ENCODE results near the gene BTBD10.
A peak's percentile ranks its signal among the peaks of the same experiment; 100 is the strongest.

The BTBD10 gene

DNA sequence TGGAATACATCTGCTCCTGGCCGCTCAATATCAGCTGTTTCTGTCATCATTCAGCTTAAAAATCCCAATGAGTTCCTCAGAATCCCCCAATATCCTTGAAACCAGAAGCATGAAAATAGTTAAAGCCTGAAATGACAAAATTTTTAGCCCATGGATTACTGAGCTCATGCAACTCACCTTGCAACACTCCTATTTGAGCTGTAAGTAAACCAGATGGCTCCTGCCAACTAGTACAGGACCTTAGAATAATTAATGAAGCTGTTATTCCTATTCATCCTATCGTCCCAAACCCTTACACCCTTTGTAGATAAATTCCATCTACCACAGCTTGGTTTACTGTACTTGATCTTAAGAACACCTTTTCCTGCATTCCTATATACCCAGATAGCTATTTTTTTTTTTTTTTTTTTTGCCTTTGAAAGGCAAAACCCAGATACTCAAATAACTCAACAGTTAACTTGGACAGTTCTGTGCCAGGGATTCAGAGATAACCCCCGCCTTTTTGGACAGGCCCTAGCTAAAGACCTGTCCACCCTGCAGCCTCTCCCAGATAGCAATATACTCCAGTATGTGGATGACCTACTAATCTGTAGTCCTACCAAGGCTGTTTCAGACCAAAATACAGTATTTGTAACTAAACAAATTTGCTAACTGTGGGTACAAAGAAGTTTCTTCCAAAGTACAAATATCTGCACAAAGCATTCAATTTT, 10.1 kb upstream of the BTBD10 start:
- Histone ChIP-seq H3K4me3 (ENCODE audit: low read length in 2 of 2) (no peak overlapping the region), H3K9me3 (ENCODE audit: control insufficient read depth in 2 of 2, low read length in 2 of 2) (no peaks in the 10 kb centered on the region), H3K9ac (ENCODE audit: low read length in 2 of 2) (no peak overlapping the region), H3K27me3 (ENCODE audit: control insufficient read depth in 1 of 2, insufficient read depth in 2 of 2, low read length in 2 of 2) (peaks cover 2 to 3% of the 10 kb centered on the region in 2 donors), H3K4me1 (ENCODE audit: control insufficient read depth, insufficient read depth, low read length) (no peaks in the 10 kb centered on the region), H3K27ac (ENCODE audit: low read length) (no peak overlapping the region), H3K36me3 (ENCODE audit: control insufficient read depth in 2 of 2, insufficient read depth in 2 of 2, low read length in 2 of 2) (no peaks in the 10 kb centered on the region)

- peaks cover 4% of the 10 kb centered on the region for H3K4me1 ChIP-seq (ENCODE audit: control insufficient read depth, insufficient read depth, low read length)
- no peak overlapping the region for H3K27ac ChIP-seq (ENCODE audit: low read length)
- no peaks in the 10 kb centered on the region for H3K9me3 ChIP-seq (ENCODE audit: control insufficient read depth in 2 of 2, low read length in 2 of 2)
- H3K4me3 ChIP-seq (ENCODE audit: low read length in 2 of 2) = no peak overlapping the region
- no peaks in the 10 kb centered on the region for H3K36me3 ChIP-seq (ENCODE audit: control insufficient read depth in 2 of 2, insufficient read depth in 2 of 2, low read length in 2 of 2)
- no peak overlapping the region for H3K9ac ChIP-seq (ENCODE audit: low read length in 2 of 2)
- H3K27me3 ChIP-seq (ENCODE audit: control insufficient read depth in 1 of 2, insufficient read depth in 2 of 2, low read length in 2 of 2) = peaks cover 2 to 3% of the 10 kb centered on the region in 2 donors
Measured at GRCh38 chr11:13468750-13469149, 5.7 kb upstream of the BTBD10 start.

DNA sequence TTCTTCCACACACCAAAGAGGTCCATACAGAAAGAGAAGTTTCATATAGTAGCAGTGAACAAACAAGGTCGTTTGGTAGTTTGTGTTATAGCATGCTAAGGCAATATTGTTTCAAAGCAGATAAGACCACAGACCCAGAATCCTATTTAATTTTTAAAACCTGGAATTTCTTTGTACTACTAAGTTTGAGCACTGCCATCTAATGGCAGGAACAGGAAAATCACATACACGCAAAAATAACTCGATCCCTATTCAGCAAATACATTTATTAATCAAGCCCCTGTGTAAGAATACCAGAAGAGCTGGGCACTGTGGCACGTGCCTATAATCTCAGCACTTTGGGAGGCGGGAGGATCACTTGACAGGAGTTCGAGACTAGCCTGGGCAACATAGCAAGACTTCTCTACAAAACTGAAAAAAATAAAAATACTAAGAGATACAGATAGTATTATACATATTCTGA, 2.9 kb upstream of the BTBD10 start:
- peaks cover 15% of the 10 kb centered on the region for H3K4me1 ChIP-seq (ENCODE audit: control insufficient read depth, insufficient read depth, low read length)
- H3K4me3 ChIP-seq (ENCODE audit: low read length in 2 of 2) = no peak overlapping the region
- H3K9me3 ChIP-seq (ENCODE audit: control insufficient read depth in 2 of 2, low read length in 2 of 2) = no peaks in the 10 kb centered on the region
- no peak overlapping the region for H3K9ac ChIP-seq (ENCODE audit: low read length in 2 of 2)
- H3K36me3 ChIP-seq (ENCODE audit: control insufficient read depth in 2 of 2, insufficient read depth in 2 of 2, low read length in 2 of 2) = no peaks in the 10 kb centered on the region
- H3K27ac ChIP-seq (ENCODE audit: low read length) = no peak overlapping the region
- H3K27me3 ChIP-seq (ENCODE audit: control insufficient read depth in 1 of 2, insufficient read depth in 2 of 2, low read length in 2 of 2) = peaks cover 2 to 3% of the 10 kb centered on the region in 2 donors

DNA sequence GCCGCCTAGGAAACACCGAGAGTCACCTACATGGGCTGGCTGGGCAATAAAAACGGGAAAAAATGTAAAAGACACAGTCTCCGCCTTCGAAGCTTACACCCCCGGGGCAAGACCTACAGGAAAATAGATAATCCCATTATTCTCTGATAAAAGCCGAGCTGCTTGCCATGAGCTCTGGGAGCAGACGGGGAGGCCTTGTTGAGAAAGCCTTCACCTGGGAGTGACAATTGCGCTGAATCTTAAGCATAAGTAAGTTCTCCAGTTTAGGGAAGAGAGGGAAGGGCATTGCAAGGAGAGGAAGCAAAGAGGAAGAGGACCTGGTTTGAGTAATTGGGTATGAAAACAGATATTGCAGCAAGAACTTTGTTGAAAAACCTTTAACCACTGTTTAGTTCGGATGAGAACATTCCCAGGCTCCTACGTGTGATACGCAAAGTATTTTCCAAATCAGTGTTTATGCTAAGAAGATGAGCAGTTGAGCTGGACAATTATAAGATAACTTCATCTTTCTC, 813 bp upstream of the BTBD10 start:
- H3K36me3 ChIP-seq (ENCODE audit: control insufficient read depth in 2 of 2, insufficient read depth in 2 of 2, low read length in 2 of 2) = no peaks in the 10 kb centered on the region
- no peaks in the 10 kb centered on the region for H3K9me3 ChIP-seq (ENCODE audit: control insufficient read depth in 2 of 2, low read length in 2 of 2)
- peak overlapping the region; percentile 69 to 92 for H3K9ac ChIP-seq (ENCODE audit: low read length in 2 of 2)
- H3K27ac ChIP-seq (ENCODE audit: low read length) = peak overlapping the region; percentile 81
- no peaks in the 10 kb centered on the region for H3K27me3 ChIP-seq (ENCODE audit: control insufficient read depth in 1 of 2, insufficient read depth in 2 of 2, low read length in 2 of 2)
- H3K4me3 ChIP-seq (ENCODE audit: low read length in 2 of 2) = peak overlapping the region; percentile 85 to 89
- peaks cover 15% of the 10 kb centered on the region for H3K4me1 ChIP-seq (ENCODE audit: control insufficient read depth, insufficient read depth, low read length)

DNA sequence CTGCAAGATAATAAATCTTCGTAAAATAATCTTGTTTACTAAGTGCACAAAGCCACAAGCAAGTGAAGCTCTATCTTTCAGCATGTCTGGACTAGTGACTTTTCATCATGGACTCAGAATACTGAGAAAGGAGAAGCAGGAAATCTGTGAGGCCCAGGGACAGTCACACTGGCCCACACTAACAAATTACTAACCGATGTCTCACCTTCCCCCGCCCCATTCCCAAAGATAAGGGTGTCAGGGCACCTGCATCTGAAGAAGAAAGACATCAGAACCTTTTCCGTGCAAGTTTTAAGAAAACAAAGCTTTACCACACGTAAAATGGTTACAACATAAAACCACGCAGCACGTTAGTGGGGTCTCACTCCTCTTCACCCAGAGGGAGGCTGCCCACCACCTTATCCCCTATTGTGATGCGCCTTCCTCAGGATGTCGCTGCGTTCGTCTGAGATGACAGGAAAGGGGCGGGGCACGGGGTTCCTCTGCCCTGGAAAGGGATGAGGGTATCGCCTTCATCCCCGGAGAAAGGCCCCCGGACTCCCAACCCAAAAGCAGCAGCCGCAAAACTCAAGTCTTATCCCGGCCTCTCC, 616 bp downstream of the BTBD10 start:
- peak overlapping the region; percentile 85 to 89 for H3K4me3 ChIP-seq (ENCODE audit: low read length in 2 of 2)
- no peaks in the 10 kb centered on the region for H3K27me3 ChIP-seq (ENCODE audit: control insufficient read depth in 1 of 2, insufficient read depth in 2 of 2, low read length in 2 of 2)
- H3K27ac ChIP-seq (ENCODE audit: low read length) = peak overlapping the region; percentile 81
- H3K36me3 ChIP-seq (ENCODE audit: control insufficient read depth in 2 of 2, insufficient read depth in 2 of 2, low read length in 2 of 2) = no peaks in the 10 kb centered on the region
- peaks cover 15% of the 10 kb centered on the region for H3K4me1 ChIP-seq (ENCODE audit: control insufficient read depth, insufficient read depth, low read length)
- H3K9me3 ChIP-seq (ENCODE audit: control insufficient read depth in 2 of 2, low read length in 2 of 2) = no peaks in the 10 kb centered on the region
- H3K9ac ChIP-seq (ENCODE audit: low read length in 2 of 2) = peak overlapping the region; percentile 69 to 92

DNA sequence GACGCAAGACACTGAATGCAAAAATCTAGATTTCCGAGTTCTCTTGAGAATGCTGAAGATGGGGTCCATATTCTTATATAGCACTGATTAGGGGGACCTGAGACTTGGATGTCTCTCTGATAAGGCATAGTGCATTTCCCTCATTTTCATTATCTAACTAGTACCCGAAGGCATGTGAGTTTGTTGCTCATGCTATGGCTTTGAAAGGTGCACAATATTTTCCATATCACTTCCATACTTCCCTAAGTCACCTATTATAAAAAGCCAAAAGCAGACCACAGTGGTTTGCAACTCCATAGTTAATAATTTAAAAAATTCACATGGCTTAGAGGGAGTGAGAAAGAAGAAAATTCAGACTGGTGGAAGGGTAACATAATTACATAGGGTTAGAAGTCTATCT, 1.7 kb downstream of the BTBD10 start:
- H3K9ac ChIP-seq (ENCODE audit: low read length in 2 of 2) = no peak overlapping the region
- H3K27me3 ChIP-seq (ENCODE audit: control insufficient read depth in 1 of 2, insufficient read depth in 2 of 2, low read length in 2 of 2) = no peaks in the 10 kb centered on the region
- no peak overlapping the region for H3K27ac ChIP-seq (ENCODE audit: low read length)
- no peak overlapping the region for H3K4me3 ChIP-seq (ENCODE audit: low read length in 2 of 2)
- no peaks in the 10 kb centered on the region for H3K36me3 ChIP-seq (ENCODE audit: control insufficient read depth in 2 of 2, insufficient read depth in 2 of 2, low read length in 2 of 2)
- H3K9me3 ChIP-seq (ENCODE audit: control insufficient read depth in 2 of 2, low read length in 2 of 2) = no peaks in the 10 kb centered on the region
- H3K4me1 ChIP-seq (ENCODE audit: control insufficient read depth, insufficient read depth, low read length) = peaks cover 15% of the 10 kb centered on the region

- no peaks in the 10 kb centered on the region for H3K9me3 ChIP-seq (ENCODE audit: control insufficient read depth in 2 of 2, low read length in 2 of 2)
- peaks cover 3% of the 10 kb centered on the region for H3K4me1 ChIP-seq (ENCODE audit: control insufficient read depth, insufficient read depth, low read length)
- H3K36me3 ChIP-seq (ENCODE audit: control insufficient read depth in 2 of 2, insufficient read depth in 2 of 2, low read length in 2 of 2) = no peaks in the 10 kb centered on the region
- H3K27ac ChIP-seq (ENCODE audit: low read length) = no peak overlapping the region
- no peaks in the 10 kb centered on the region for H3K27me3 ChIP-seq (ENCODE audit: control insufficient read depth in 1 of 2, insufficient read depth in 2 of 2, low read length in 2 of 2)
- no peak overlapping the region for H3K4me3 ChIP-seq (ENCODE audit: low read length in 2 of 2)
- no peak overlapping the region for H3K9ac ChIP-seq (ENCODE audit: low read length in 2 of 2)
Measured at GRCh38 chr11:13450832-13451397, 12.1 kb downstream of the BTBD10 start.

DNA sequence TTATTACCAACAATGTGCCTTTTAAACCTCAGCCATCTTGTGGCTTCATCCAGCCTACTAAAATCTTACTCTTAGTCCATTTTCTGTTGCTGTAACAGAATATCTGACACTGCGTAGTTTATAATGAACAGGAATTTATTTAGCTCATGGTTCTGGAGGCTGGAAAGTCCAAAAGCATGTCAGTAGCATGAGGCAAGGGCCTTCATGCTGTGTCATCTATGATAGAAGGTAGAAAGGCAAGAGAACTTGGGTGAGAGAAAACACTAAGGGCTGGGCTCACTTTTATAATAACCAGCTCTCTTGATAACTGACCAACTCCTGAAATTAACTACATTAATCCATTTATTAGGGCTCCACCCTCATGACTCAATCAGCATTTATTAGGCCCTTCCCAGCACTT, 13.5 kb downstream of the BTBD10 start:
- Histone ChIP-seq H3K9me3 (ENCODE audit: control insufficient read depth in 2 of 2, low read length in 2 of 2) (no peaks in the 10 kb centered on the region), H3K4me3 (ENCODE audit: low read length in 2 of 2) (no peak overlapping the region), H3K27me3 (ENCODE audit: control insufficient read depth in 1 of 2, insufficient read depth in 2 of 2, low read length in 2 of 2) (no peaks in the 10 kb centered on the region), H3K36me3 (ENCODE audit: control insufficient read depth in 2 of 2, insufficient read depth in 2 of 2, low read length in 2 of 2) (no peaks in the 10 kb centered on the region), H3K9ac (ENCODE audit: low read length in 2 of 2) (no peak overlapping the region), H3K27ac (ENCODE audit: low read length) (no peak overlapping the region), H3K4me1 (ENCODE audit: control insufficient read depth, insufficient read depth, low read length) (peaks cover 3% of the 10 kb centered on the region)

GRCh38 chr11:13448876-13449275, 14.1 kb downstream of the BTBD10 start:
- H3K27ac ChIP-seq (ENCODE audit: low read length) = no peak overlapping the region

DNA sequence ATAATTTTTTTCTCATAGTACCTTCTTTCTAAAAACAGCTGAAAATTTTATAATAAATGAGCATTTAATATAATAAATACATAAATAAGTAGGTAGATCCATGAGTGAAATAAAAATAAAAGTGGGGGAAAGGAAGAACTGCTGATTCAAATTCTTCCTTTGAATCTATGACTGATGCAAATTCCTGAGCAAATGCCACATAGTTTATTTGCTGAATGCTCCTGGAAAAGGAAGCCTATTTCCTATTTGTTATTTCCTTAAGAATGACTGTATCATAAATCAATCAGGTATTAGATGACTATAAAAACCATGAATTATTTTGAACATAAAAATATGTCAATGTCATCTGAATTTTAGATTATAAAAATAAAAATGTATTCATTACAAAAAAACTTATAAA, 16.6 kb downstream of the BTBD10 start:
- H3K36me3 ChIP-seq (ENCODE audit: control insufficient read depth in 2 of 2, insufficient read depth in 2 of 2, low read length in 2 of 2) = no peaks in the 10 kb centered on the region
- H3K9ac ChIP-seq (ENCODE audit: low read length in 2 of 2) = no peak overlapping the region
- peaks cover 3% of the 10 kb centered on the region for H3K4me1 ChIP-seq (ENCODE audit: control insufficient read depth, insufficient read depth, low read length)
- H3K27me3 ChIP-seq (ENCODE audit: control insufficient read depth in 1 of 2, insufficient read depth in 2 of 2, low read length in 2 of 2) = no peaks in the 10 kb centered on the region
- no peak overlapping the region for H3K27ac ChIP-seq (ENCODE audit: low read length)
- no peaks in the 10 kb centered on the region for H3K9me3 ChIP-seq (ENCODE audit: control insufficient read depth in 2 of 2, low read length in 2 of 2)
- no peak overlapping the region for H3K4me3 ChIP-seq (ENCODE audit: low read length in 2 of 2)

More at GRCh38 chr11:13448876-13449275, 14.1 kb downstream of the BTBD10 start:
- no peak overlapping the region for H3K9ac ChIP-seq (ENCODE audit: low read length in 2 of 2)
- H3K4me3 ChIP-seq (ENCODE audit: low read length in 2 of 2) = no peak overlapping the region
- no peaks in the 10 kb centered on the region for H3K36me3 ChIP-seq (ENCODE audit: control insufficient read depth in 2 of 2, insufficient read depth in 2 of 2, low read length in 2 of 2)
- peaks cover 3% of the 10 kb centered on the region for H3K4me1 ChIP-seq (ENCODE audit: control insufficient read depth, insufficient read depth, low read length)
- H3K9me3 ChIP-seq (ENCODE audit: control insufficient read depth in 2 of 2, low read length in 2 of 2) = no peaks in the 10 kb centered on the region
- H3K27me3 ChIP-seq (ENCODE audit: control insufficient read depth in 1 of 2, insufficient read depth in 2 of 2, low read length in 2 of 2) = no peaks in the 10 kb centered on the region

- H3K27ac ChIP-seq (ENCODE audit: low read length) = no peak overlapping the region
- H3K4me3 ChIP-seq (ENCODE audit: low read length in 2 of 2) = no peak overlapping the region
- no peaks in the 10 kb centered on the region for H3K36me3 ChIP-seq (ENCODE audit: control insufficient read depth in 2 of 2, insufficient read depth in 2 of 2, low read length in 2 of 2)
- H3K27me3 ChIP-seq (ENCODE audit: control insufficient read depth in 1 of 2, insufficient read depth in 2 of 2, low read length in 2 of 2) = no peaks in the 10 kb centered on the region
- no peak overlapping the region for H3K9ac ChIP-seq (ENCODE audit: low read length in 2 of 2)
- H3K9me3 ChIP-seq (ENCODE audit: control insufficient read depth in 2 of 2, low read length in 2 of 2) = no peaks in the 10 kb centered on the region
- peaks cover 3% of the 10 kb centered on the region for H3K4me1 ChIP-seq (ENCODE audit: control insufficient read depth, insufficient read depth, low read length)
Measured at GRCh38 chr11:13445588-13445987, 17.4 kb downstream of the BTBD10 start.
